NB4 (cell line): ENCODE data around the gene CTNND2.

Source experiments
- CTCF ChIP-seq: IDR thresholded peaks from one replicate; pipeline ENCODE4 v1.5.1; 2012; ENCODE audit warnings: low read depth, low read length
- MAX ChIP-seq: IDR thresholded peaks from 2 replicates; pipeline ENCODE4 v1.6.1; 2011; ENCODE audit warnings: low read depth, low read length
- MYC ChIP-seq: IDR thresholded peaks from 2 replicates; pipeline ENCODE4 v1.6.1; 2011; ENCODE audit warnings: low read depth, low read length
- POLR2A ChIP-seq: IDR thresholded peaks from 2 replicates; pipeline ENCODE4 v1.6.1; 2011; ENCODE audit warnings: mild to moderate bottlenecking; ENCODE audit not compliant: insufficient read length; ENCODE audit errors: extremely low read depth

- TF ChIP-seq CTCF (no peak), POLR2A (no peak), MAX (no peak), MYC (no peak)
Observed at GRCh38 chr5:11758321-11758720, 145.9 kb downstream of the CTNND2 start.
